AG09319 (cell line): ENCODE results near the gene GAL.

Source experiments
- DNase-seq: peaks from one replicate; pipeline ENCODE4 v3.0.0-alpha.2; 2010; ENCODE audit warnings: low read depth; ENCODE audit errors: extremely low read depth
- CTCF ChIP-seq: IDR thresholded peaks from 2 replicates; pipeline ENCODE4 v1.5.1; 2011; ENCODE audit warnings: low read depth, mild to moderate bottlenecking, inconsistent platforms, low read length, moderate library complexity

GAL gene

GRCh38 chr11:68685656-68686380 is 1.5 kb downstream of the GAL start:
- no peak for DNase-seq
- no peak for TF ChIP-seq CTCF

- no peak for TF ChIP-seq CTCF
These were observed 2.1 kb downstream of the GAL start for GRCh38 chr11:68686486-68686885.

GRCh38 chr11:68687311-68687710 is 3.0 kb downstream of the GAL start:
- no peak for DNase-seq
- no peak for TF ChIP-seq CTCF

More at GRCh38 chr11:68686486-68686885, 2.1 kb downstream of the GAL start:
- DNase-seq, result no peak

- no peak for DNase-seq
- no peak for TF ChIP-seq CTCF
These were observed 3.6 kb downstream of the GAL start for GRCh38 chr11:68687986-68688385.

GRCh38 chr11:68688881-68689280 is 4.5 kb downstream of the GAL start:
- no peak for DNase-seq
- TF ChIP-seq CTCF, result no peak

GRCh38 chr11:68689737-68690625 is 5.6 kb downstream of the GAL start:
- no peak for TF ChIP-seq CTCF
- no peak for DNase-seq

- DNase-seq, result no peak
- peak; percentile 5 for TF ChIP-seq CTCF
These were observed 6.5 kb downstream of the GAL start for GRCh38 chr11:68690671-68691401.
